AG08396 (cell line): Measurements from ENCODE around the gene HPSE2.

Experiments used
- DNase-seq: peaks from one replicate; pipeline ENCODE4 v3.0.0; 2012; ENCODE audit warnings: low spot score, mixed read lengths

HPSE2 gene

DNA sequence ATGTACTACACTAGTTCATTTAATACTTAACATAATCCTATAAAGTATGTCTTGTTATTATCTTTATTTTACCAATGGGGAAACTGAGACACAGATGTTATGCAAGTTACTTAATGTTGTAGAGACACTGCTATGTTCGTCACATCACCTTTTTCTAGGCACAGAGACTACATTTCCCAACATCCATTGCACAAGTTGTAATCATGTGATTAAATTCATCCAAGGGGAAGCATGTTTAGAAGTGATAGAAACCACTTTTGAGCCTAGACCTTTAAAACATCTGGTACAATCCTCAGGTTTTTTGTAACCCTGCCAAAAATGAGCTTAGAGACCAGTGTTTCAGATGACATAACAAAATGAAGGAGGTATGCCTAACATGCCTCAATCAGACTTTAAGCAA is 402.1 kb downstream of the HPSE2 start:
- no peak for DNase-seq

DNA sequence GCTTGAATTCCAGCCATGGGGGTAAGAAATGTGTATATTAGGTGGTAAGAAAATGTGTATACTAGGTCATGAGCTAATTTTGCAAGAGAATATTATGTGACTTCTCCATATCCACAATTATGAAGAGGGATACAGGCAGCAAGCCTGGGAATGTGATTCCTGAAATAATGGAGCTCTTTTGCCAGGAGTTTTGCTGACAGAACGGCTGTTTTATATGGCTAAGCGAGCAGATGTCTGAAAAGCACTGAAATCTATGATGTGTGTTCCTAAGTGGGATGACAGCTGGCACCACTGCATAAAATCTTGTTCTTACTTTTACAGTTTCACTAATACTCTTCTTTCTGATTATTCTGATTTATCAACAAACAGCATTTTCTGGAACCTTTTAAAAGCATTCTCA is 402.9 kb downstream of the HPSE2 start:
- DNase-seq: no peak

DNA sequence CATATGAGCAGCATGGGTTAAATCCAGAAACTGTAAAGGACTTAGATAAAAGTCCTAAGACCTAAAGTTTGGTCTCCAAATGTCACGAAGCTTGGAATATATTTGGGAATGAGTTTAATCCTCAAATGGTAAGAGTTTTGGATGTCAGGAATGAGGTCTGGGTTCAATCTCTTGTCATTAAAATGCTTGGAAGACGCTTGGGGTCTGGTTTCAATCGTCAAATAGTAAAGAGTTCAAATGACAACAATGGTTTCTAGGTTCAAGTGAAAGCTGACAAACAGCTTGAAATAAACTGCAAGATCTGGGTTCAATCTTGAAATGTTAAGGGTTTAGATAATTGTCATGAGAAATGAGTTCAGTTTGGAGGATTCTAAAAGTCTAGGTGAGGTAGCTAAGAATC is 403.5 kb downstream of the HPSE2 start:
- no peak for DNase-seq

DNA sequence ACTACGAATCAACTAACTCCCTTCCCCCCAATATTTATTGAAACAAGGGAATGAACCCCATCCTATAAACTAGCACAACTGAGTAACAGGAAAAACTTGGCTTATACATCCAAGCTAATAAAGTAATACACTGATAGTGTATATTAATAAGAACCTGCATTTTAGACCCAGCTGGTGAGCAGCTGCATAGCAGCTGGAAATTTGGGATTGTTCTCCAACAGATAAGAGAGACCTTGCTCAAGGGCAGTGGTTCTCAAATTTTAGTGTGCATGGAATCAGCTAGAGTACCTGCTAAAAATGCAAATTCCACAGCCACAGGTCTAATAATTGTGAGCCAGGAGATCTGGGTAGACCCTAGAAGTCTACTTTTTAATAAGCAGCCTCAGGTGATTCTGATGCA is 404.3 kb downstream of the HPSE2 start:
- DNase-seq: no peak

DNA sequence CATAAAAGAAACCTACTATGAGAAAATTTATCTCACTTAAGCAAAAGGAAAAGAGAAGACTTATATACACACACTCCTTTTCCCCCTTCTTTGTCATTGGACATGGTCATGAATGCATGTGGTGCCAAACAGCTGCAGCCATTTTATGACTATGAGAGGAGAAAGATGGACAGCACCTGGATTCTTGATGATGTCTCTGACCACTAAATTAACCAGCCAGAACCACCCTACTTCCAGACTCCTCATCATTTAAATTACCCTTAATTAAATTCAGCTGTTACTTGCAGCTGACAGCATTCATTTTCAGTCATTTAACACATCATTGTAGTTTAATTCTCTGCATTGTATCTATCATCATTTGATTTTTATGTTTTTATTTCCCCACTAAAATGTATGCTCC is 409.9 kb downstream of the HPSE2 start:
- DNase-seq: no peak

DNA sequence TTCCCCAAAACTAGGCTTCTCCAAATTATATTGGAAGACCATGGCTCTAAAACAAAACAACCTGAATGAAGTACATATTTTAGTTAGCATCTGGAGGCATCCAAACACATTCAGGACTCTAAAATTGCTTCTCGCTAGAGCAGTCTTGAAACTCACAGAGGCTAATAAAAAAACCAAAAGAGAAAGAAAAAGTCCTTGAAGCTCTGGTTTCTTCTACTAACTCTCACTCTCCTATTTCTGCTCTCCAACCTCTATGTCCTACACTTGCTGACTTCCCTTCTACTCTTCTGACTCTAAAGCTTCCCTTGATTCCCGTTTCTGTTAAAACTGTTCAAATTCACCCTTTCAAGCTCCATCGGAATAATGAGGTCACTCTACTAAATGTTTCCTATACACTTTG is 418.3 kb downstream of the HPSE2 start:
- no peak for DNase-seq

DNA sequence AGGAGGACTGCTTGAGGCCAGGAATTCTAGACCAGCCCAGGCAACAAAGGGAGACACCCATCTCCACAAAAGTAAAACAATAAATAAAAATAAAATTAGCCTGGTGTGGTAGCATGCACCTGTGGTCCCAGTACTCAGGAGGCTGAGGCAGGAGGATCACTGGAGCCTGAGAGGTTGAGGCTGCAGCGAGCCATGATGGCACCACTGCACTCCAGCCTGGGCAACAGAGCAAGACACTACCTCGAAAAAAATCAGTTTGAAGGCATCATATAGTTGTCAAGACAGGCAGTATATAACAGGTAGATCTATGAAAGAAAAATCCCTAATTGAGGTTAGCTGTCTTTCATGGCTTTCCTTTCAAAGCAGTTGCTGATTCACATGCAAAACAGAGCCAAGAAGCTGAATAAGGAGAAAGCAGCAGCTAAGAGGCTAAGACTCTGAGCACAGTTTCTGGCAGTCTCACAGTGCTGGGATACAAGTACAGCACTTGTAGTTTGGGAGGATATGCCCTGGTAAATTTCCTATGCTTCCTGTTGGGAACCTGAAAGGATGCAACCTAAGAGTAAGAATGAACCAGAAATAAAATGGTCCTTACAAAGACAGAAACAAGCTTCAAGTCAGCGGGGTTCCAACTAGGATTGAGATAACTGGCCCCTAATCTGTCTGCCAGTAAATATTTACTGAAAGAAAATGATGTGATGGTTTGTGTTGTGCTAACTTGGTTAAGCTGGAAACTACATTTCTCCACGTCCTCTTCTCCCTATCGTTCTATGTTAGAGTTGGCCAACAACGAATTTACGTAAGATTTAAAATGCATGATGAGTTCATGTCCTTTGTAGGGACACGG is 420.4 kb downstream of the HPSE2 start:
- DNase-seq: no peak

DNA sequence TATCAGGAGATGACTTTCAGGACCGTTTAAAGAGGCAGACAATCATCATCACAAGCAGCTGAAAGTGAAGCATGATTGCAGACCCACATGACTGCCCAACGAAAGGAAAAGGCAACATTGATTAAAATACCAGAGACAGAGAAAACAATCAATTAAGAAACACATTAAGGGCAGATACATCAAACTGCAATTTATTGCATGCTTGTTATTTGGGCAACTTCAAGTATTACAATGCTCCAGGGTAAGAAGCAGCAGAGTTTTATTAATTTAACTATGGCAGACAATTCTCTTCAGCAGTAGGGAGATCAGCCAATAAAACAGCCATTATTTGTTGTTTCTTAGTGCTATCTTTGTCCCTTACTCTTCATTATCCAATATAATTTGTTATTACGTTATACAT is 421.2 kb downstream of the HPSE2 start:
- DNase-seq: no peak

DNA sequence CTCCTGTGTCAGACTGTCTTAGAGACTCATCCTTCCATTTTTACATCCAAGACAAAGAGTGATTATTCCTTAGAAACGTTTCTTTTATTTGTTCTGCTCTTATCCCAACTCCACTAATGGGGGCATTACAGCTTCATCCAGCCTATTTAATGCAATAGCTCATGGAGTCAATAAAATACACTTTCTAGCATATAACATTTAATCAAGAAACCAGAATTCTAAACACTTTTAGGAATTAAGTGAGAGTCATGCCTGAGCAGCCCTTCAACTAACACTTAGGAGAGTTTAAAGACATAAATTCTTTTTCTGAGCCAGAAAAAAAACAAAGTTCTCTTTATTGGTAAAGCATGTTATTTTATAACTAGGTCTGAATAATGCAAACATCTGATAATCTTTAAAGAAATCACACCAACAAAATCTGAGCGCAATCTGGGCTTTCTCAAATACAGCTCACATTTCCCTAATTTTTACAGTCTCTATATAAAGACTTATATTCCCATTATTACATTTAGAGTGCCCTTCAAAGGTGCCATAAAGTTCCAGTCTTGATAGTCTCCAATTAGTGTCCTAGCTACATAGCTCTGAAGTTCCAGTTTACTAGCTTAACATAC is 427.3 kb downstream of the HPSE2 start:
- no peak for DNase-seq

DNA sequence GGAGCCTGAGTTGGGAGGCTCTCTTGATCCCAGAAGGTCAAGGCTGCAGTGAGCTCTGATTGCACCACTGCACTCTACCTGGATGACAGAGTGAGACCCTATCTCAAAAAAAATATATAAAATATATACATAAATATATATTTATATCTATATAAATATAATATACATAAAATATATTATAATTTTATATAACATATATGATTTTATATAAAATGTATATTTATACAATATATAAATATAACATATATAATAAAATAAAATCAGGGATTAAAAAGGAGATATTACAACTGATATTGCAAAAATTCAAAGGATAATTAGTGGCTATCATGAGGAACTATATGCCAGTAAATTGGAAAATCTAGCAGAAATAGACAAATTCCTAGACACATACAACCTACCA is 435.4 kb downstream of the HPSE2 start:
- DNase-seq: no peak

DNA sequence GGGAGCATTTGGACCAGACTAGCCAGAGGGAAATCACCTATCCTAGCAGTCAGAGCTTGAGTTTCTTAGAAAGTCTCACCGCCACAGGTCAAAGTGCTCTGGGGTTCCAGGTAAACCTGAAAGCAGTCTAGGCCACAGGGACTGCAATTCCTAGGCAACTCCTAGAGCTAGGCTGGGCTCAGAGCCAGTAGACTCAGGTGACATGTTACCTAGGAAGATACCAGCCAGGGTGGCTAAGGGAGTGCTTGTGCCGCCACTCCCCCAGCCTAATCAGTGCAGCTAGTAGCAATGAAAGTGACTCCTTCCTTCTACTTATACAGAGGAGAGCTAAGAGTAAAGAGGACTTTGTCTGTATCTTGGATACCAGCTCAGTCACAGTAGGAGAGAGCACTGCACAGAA is 440.2 kb downstream of the HPSE2 start:
- no peak for DNase-seq

DNA sequence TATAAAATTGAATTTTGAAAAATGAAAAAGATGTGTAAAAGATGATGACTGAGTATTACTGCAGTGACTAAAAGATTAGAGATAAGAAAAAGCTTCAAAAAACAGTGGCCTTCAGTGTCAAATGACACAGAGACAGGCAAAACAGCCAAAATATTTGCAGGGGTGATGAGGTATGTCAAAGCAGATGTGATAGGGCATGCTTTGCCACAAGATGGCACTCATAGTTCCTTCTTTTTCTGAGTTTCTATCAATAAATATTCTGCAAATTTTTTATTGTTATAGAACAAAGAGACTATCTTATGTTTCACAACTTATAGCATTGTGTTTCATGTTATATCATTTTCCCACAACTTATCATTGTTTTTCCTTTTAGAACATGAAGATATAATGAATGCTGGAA is 444.8 kb downstream of the HPSE2 start:
- peak; percentile 13 for DNase-seq

DNA sequence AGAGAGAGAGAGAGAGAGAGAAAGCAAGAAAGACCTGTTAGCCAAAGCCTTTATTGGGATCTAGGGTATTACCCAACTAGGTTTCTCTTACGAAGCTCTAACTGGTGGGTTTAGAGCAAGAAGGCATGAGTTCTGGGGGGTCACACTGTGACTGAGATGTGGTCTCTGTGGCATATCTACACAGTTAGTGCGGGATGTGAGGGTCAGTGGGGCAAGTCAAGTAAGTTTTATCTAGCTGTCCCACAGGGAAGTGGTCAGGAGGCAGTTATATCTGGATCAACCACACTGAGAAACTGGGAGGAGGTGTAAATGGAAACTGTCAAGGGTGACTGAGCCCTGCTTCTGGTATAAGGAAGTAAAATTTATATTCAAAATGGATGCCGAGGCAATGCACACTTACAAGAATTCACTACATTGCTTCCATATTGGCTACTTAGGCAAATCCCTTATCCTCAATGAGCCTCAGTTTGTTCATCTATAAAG is 457.3 kb downstream of the HPSE2 start:
- no peak for DNase-seq

DNA sequence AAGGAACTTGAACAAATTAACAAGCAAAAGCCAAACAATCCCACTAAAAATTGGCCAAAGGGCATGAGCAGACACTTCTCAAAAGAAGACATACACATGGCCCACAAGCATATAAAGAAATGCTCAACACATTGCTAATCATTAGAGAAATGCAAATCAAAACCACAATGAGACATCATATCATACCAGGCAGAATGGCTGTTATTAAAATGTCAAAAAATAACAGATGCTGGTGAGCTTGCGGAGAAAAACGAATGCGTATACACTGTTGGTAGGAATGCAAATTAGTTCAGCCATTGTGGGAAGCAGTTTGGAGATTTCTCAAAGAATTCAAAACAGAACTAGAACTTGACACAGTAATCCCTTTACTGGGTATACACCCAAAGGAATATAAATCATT is 477.2 kb downstream of the HPSE2 start:
- DNase-seq: no peak

DNA sequence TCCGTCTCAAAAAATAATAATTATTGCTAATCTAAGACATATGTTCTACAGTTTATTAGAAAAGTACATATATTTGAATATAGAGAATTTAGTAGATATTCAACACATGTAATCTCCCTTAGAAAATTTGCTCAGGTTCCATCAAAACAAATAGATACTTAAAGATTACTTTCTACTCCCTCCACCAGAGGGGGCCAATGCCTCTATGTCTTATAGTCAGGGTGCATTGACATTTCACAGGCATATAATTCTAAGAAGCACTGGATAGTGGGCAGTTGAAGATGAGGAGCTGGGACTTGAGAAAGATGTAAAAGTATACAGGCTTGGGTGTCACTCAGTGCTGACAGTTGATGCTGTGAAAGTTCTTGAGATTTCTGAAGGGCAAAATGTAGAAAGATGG is 487.4 kb downstream of the HPSE2 start:
- peak; percentile 6 for DNase-seq

DNA sequence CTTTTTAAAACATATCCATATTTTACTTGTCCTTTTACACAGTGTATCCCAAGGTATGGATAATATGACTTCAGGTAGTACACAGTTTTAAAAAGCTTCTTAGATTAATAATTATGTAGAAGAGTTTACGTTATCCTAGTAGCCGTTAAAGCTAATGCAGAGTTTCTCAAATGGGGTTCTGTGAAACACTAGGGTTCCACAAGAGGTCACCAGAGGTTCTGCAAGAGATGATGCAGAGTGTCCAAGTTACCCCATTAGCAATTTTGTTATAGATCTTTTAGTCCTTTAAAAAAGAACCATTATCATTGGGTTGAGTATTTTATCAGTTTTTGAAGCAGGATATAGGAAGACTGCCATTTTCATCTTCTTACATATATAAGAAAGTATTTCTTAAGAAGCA is 490.0 kb downstream of the HPSE2 start:
- DNase-seq: no peak

DNA sequence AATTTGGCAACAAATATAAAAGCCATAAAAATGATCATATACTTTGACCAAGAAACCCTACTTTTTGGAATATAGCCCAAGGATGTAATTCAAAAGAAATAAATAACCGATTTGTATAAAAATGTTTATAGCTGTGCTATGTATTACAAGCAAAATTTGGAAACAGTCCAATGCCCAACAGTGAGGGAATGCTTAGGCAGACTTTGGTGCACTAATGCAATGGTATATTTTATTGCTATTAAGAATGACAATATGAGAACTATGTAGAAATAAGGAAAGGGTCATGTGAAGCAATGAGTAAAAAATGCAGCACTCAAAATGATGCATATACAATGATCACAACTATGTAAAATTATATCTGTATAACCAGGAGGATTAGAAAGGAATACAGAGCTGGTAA is 515.1 kb downstream of the HPSE2 start:
- no peak for DNase-seq

DNA sequence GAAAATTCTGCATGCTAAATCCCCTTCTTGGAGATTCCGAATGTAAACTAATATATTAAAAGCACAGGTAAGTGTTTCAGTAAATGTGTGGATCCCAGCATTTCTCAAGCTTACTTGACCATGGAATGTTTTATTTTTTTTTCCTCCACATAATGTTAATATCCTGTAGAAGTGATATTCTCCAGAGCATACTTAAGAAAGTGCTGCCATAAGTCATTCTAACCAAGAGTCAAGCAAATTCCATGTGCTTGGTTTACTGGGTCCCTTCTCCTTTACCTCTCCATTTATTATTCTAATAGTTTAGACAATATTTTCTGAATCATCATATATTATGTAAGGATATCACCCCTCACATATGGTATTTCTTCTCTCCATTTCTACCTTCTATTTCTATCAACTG is 522.1 kb downstream of the HPSE2 start:
- no peak for DNase-seq

DNA sequence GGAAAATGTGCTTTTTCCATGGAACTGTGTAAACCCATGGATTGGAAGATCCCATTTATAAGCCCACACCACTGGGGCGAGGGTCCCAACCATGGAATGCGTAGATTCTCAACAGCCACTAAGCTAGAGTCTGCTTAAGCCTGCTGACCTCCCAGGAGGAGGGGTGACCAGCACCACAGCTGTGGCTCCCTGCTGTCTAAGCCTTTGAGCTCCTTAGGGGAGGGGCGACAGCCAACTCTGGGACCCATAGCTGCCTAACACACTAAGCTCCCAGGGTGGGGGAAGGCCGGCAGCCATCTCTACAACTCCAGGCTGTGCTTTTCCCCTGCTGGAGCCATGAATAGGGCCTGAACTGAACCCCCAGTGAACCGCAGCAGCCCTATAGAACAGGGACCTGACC is 539.1 kb downstream of the HPSE2 start:
- DNase-seq: no peak

DNA sequence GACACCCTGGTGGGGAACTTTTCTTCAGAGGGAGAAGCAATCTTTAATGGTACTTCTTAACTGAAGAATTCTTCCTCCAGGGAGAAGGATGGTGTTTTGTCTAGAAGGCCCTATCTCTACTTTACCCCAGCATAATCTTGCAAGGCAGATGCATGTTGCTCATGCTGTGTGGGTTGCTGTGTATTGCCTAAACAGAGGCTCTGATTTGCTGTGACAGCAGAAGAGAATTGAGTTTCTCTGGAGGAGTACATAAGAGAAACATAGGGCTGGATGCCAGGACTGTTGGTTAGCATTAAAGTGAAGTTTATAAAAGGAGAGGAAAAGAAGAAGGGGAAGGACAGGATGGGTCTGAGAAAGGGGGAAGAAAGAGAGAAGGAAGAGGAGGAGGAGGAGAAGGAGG is 540.8 kb downstream of the HPSE2 start:
- DNase-seq: no peak

DNA sequence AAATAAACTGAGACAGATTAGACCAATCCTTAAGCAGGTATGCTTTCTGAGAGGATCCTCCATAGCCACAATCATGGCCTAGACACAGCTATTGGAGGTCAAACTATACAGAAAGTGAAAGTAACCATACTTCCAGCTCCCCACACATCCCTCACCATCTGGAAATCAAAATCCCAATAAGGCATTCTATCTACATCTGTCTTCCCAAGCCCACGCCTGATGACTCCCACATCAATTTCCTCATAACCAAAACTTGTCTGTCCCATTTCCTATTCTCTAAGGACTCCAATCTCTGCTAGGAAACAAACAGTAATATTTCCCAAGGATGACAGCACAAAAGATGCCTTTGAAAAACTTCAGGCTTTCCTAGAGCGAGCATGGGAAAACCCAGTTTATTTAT is 541.6 kb downstream of the HPSE2 start:
- no peak for DNase-seq

DNA sequence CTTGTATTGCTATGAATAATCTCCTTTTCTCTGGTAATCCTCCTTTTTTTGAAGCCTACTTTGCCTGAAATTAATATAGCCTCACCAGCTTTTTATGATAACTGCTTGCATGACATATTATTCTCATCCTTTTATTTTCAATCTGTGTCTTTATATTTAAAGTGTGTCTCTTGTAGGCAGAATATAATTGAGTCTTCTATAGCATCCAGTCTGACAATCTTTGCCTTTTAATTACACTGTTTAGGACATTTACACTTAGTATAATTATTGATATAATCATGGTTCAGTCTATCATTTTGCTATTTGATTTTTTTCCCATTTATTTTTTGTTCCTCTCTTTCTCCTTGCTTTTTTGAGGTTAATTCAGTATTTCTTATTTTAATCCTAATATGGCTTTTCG is 548.0 kb downstream of the HPSE2 start:
- DNase-seq: no peak

DNA sequence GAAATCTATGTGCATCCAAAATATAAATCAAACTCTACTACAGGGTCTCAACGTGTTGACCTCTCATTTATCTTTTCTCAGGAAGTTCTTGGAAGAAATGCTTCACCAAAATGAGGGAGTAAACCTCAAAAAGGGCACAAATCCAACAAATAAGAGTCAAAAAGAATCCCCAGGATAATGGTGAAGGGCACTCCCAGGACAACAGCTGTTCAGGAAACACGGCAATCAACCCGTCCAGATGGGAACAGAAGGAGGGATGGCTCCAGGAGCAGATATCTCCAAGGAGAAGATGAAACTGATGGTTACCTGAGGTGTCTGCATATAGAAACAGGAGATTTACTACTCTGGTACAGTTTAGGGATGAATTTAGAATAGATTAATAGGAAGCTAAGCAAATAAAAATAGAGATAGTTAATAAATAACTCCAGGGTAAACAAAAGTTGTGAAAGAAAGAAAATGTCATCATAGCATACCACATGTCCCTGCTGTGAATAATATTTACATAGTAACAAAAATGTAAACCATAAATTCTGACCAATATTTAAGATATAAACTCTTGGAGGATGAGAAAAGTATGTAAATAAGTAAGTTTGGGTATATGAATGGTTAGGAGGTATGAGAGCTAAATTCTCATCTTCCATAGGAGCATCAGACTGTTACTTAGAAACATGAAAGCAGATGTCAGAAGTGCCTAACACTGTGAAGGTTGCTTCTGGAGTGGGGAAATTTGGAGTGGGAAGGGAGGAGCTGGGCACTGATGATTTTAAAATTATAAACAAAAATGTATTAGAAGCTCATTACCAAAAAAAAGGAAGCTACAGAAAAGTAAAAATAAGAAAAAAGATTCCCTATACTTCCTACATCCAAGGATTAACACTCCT is 551.4 kb downstream of the HPSE2 start:
- no peak for DNase-seq
